ENCODE data around the gene SIGLEC1.

The SIGLEC1 gene

DNA sequence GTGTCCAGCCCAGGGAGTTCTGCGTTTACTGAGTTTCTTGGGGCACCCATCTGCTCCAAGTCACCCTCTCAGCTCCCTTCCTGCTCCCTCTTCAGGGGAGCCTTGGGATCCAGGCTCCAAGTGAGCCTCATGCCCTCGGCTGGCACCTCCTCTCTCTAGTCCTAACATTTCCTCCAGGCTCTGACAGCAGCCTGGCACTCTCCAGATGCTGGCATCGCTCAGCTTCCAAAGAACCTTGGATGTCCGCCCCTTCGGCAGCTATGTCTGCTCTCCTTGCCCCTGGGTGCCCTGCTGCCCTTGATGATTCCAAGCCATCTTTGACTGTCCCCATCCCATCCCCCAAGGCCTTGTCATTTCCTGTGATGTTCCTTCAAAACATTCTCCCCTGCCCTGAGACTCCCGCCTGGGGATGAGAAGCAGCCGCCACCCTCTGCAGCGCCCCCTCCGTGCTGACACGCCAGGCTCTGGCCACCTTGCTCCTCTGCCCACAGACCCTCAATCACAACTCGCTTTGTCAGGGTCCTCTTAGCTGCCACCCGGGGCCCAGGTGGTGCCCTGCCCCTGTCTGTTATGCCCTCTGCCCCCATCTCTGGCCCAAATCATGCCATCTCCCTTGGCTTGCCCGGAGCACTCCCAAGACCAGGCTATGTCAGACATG lies 42.6 kb downstream of the SIGLEC1 start:
- H3K27ac ChIP-seq (replicated peaks), result no peak overlapping the region
- no peak for DNase-seq (ENCODE audit: low read depth in 1 of 2, low spot score in 1 of 2)
- TF ChIP-seq SPI1 (IDR thresholded peaks at IDR 0.05; ENCODE audit: borderline replicate concordance, low read depth) (no peak), POLR2AphosphoS5 (IDR thresholded peaks at IDR 0.05; ENCODE audit: low read depth) (no peak), GABPA (IDR thresholded peaks at IDR 0.05; ENCODE audit: low read depth) (no peak)
- TF ChIP-seq, protein P1, sequence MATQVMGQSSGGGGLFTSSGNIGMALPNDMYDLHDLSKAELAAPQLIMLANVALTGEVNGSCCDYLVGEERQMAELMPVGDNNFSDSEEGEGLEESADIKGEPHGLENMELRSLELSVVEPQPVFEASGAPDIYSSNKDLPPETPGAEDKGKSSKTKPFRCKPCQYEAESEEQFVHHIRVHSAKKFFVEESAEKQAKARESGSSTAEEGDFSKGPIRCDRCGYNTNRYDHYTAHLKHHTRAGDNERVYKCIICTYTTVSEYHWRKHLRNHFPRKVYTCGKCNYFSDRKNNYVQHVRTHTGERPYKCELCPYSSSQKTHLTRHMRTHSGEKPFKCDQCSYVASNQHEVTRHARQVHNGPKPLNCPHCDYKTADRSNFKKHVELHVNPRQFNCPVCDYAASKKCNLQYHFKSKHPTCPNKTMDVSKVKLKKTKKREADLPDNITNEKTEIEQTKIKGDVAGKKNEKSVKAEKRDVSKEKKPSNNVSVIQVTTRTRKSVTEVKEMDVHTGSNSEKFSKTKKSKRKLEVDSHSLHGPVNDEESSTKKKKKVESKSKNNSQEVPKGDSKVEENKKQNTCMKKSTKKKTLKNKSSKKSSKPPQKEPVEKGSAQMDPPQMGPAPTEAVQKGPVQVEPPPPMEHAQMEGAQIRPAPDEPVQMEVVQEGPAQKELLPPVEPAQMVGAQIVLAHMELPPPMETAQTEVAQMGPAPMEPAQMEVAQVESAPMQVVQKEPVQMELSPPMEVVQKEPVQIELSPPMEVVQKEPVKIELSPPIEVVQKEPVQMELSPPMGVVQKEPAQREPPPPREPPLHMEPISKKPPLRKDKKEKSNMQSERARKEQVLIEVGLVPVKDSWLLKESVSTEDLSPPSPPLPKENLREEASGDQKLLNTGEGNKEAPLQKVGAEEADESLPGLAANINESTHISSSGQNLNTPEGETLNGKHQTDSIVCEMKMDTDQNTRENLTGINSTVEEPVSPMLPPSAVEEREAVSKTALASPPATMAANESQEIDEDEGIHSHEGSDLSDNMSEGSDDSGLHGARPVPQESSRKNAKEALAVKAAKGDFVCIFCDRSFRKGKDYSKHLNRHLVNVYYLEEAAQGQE (IDR thresholded peaks at IDR 0.05; ENCODE audit: insufficient replicate concordance, low read depth), result no peak
- TF ChIP-seq, protein P2, sequence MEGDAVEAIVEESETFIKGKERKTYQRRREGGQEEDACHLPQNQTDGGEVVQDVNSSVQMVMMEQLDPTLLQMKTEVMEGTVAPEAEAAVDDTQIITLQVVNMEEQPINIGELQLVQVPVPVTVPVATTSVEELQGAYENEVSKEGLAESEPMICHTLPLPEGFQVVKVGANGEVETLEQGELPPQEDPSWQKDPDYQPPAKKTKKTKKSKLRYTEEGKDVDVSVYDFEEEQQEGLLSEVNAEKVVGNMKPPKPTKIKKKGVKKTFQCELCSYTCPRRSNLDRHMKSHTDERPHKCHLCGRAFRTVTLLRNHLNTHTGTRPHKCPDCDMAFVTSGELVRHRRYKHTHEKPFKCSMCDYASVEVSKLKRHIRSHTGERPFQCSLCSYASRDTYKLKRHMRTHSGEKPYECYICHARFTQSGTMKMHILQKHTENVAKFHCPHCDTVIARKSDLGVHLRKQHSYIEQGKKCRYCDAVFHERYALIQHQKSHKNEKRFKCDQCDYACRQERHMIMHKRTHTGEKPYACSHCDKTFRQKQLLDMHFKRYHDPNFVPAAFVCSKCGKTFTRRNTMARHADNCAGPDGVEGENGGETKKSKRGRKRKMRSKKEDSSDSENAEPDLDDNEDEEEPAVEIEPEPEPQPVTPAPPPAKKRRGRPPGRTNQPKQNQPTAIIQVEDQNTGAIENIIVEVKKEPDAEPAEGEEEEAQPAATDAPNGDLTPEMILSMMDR (IDR thresholded peaks at IDR 0.05; ENCODE audit: insufficient read depth, low read length), result no peak
- H3K4me3 ChIP-seq (replicated peaks; ENCODE audit: insufficient read depth, low read length), result no peak overlapping the region
- H3K27me3 ChIP-seq (ENCODE audit: insufficient read depth, poor library complexity, severe bottlenecking), result peaks cover 44% of the 10 kb centered on the region

GRCh38 chr20:3667434-3668037 lies 44.9 kb downstream of the SIGLEC1 start:
- no peak for DNase-seq (ENCODE audit: low read depth in 1 of 2, low spot score in 1 of 2)
- Histone ChIP-seq H3K27ac (replicated peaks) (no peak overlapping the region), H3K4me3 (replicated peaks; ENCODE audit: insufficient read depth, low read length) (no peak overlapping the region), H3K27me3 (ENCODE audit: insufficient read depth, poor library complexity, severe bottlenecking) (peaks cover 31% of the 10 kb centered on the region)
- no peak for TF ChIP-seq GABPA (IDR thresholded peaks at IDR 0.05; ENCODE audit: low read depth)
- TF ChIP-seq SPI1 (IDR thresholded peaks at IDR 0.05; ENCODE audit: borderline replicate concordance, low read depth), result no peak
- TF ChIP-seq, protein P2 (IDR thresholded peaks at IDR 0.05; ENCODE audit: insufficient read depth, low read length), result no peak
- no peak for TF ChIP-seq POLR2AphosphoS5 (IDR thresholded peaks at IDR 0.05; ENCODE audit: low read depth)
- TF ChIP-seq, protein P1 (IDR thresholded peaks at IDR 0.05; ENCODE audit: insufficient replicate concordance, low read depth), result no peak

DNA sequence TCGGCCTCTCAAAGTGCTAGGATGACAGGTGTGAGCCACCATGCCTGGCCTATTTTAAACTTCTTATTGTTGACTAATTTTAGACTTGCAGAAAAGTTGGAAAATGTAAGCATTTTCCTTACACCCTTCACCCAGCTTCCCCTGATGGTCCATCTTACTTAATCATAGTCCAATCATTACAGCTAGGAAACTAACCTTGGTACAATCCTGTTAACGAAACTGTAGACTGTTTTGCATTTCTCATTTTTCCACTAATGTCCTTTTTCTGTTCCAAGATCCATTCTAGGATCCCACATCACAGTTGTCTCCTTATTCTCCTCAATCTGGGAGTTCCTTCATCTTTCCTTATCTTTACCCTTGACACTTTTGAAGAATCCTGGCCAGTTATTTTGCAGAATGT lies 48.5 kb downstream of the SIGLEC1 start:
- Histone ChIP-seq H3K27ac (replicated peaks) (no peak overlapping the region), H3K27me3 (ENCODE audit: insufficient read depth, poor library complexity, severe bottlenecking) (peaks cover 34% of the 10 kb centered on the region), H3K4me3 (replicated peaks; ENCODE audit: insufficient read depth, low read length) (no peak overlapping the region)
- TF ChIP-seq, protein P1 (IDR thresholded peaks at IDR 0.05; ENCODE audit: insufficient replicate concordance, low read depth), result no peak
- TF ChIP-seq, protein P2 (IDR thresholded peaks at IDR 0.05; ENCODE audit: insufficient read depth, low read length), result no peak
- TF ChIP-seq GABPA (IDR thresholded peaks at IDR 0.05; ENCODE audit: low read depth) (no peak), POLR2AphosphoS5 (IDR thresholded peaks at IDR 0.05; ENCODE audit: low read depth) (no peak), SPI1 (IDR thresholded peaks at IDR 0.05; ENCODE audit: borderline replicate concordance, low read depth) (no peak)
- DNase-seq (ENCODE audit: low read depth in 1 of 2, low spot score in 1 of 2), result no peak
